ENCODE results near the gene TRIM9.

DNA sequence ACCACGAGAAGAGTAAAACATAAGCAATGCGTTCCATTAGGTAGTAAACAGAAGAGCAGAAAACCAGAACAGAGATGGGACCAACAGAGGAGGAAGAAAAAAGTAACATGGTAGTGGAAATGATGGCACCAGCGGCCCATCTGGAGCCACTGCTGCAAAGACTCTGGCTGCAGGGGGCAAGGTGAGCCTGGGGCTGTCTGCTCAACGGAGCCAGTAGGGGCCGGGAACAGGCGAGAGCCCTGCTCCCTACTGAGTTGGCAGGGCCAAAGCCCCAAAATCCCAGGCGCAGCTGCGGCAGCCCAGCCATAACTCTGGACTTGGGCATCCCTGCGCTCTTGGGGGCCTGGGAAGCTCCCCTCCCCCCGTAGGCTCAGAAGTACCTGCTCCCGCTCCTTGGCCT is 122.2 kb downstream of the TRIM9 start:
- no peak for TF ChIP-seq POLR2AphosphoS5 (IDR thresholded peaks at IDR 0.05)
- TF ChIP-seq, protein P1, sequence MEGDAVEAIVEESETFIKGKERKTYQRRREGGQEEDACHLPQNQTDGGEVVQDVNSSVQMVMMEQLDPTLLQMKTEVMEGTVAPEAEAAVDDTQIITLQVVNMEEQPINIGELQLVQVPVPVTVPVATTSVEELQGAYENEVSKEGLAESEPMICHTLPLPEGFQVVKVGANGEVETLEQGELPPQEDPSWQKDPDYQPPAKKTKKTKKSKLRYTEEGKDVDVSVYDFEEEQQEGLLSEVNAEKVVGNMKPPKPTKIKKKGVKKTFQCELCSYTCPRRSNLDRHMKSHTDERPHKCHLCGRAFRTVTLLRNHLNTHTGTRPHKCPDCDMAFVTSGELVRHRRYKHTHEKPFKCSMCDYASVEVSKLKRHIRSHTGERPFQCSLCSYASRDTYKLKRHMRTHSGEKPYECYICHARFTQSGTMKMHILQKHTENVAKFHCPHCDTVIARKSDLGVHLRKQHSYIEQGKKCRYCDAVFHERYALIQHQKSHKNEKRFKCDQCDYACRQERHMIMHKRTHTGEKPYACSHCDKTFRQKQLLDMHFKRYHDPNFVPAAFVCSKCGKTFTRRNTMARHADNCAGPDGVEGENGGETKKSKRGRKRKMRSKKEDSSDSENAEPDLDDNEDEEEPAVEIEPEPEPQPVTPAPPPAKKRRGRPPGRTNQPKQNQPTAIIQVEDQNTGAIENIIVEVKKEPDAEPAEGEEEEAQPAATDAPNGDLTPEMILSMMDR (IDR thresholded peaks at IDR 0.05): no peak
